Fibroblast of skin of abdomen (primary cell): ENCODE results near the gene SIK2.
"Not testable (repeated sequence)": the region's sequence is repeated elsewhere in the genome, so short reads cannot be mapped to it uniquely, and the experiment has no call there.

ENCODE experiments used
- DNase-seq: peaks from one replicate; pipeline ENCODE4 v3.0.0-alpha.2; 2013

Gene SIK2

GRCh38 chr11:111700162-111700561, 97.9 kb downstream of the SIK2 start:
- no peak for DNase-seq

- no peak for DNase-seq
These were observed 100.4 kb downstream of the SIK2 start for GRCh38 chr11:111702623-111703022.

- DNase-seq, result no peak
These were observed 101.3 kb downstream of the SIK2 start for GRCh38 chr11:111703576-111703975.

GRCh38 chr11:111707039-111707690, 104.9 kb downstream of the SIK2 start:
- peak; percentile 12 for DNase-seq

- no peak for DNase-seq
These were observed 105.4 kb downstream of the SIK2 start for GRCh38 chr11:111707691-111708067.

- DNase-seq, result no peak
These were observed 112.3 kb downstream of the SIK2 start for GRCh38 chr11:111714522-111714921.

GRCh38 chr11:111715142-111715816, 113.0 kb downstream of the SIK2 start:
- no peak for DNase-seq

GRCh38 chr11:111717660-111718059, 115.4 kb downstream of the SIK2 start:
- not testable (repeated sequence) for DNase-seq

- DNase-seq, result peak; percentile 41
These were observed 116.2 kb downstream of the SIK2 start for GRCh38 chr11:111718436-111718835.

- DNase-seq, result peak; percentile 28
These were observed 116.6 kb downstream of the SIK2 start for GRCh38 chr11:111718859-111719258.

- no peak for DNase-seq
These were observed 117.1 kb downstream of the SIK2 start for GRCh38 chr11:111719379-111719778.

GRCh38 chr11:111720801-111721494, 118.7 kb downstream of the SIK2 start:
- DNase-seq, result no peak

GRCh38 chr11:111722501-111722900, 120.3 kb downstream of the SIK2 start:
- DNase-seq, result no peak

- DNase-seq, result no peak
These were observed 121.3 kb downstream of the SIK2 start for GRCh38 chr11:111723595-111723994.

- DNase-seq, result no peak
These were observed 122.4 kb downstream of the SIK2 start for GRCh38 chr11:111724615-111725129.

- DNase-seq, result no peak
These were observed 123.4 kb downstream of the SIK2 start for GRCh38 chr11:111725621-111726020.

- no peak for DNase-seq
These were observed 124.1 kb downstream of the SIK2 start for GRCh38 chr11:111726301-111726713.

GRCh38 chr11:111727431-111727830, 125.2 kb downstream of the SIK2 start:
- no peak for DNase-seq

- DNase-seq, result no peak
These were observed 127.0 kb downstream of the SIK2 start for GRCh38 chr11:111729071-111729830.

GRCh38 chr11:111729831-111730311, 127.6 kb downstream of the SIK2 start:
- no peak for DNase-seq

GRCh38 chr11:111730871-111731591, 128.8 kb downstream of the SIK2 start:
- DNase-seq, result no peak

GRCh38 chr11:111731821-111732220, 129.6 kb downstream of the SIK2 start:
- DNase-seq, result no peak
